Vagina (tissue), 2 donors: ENCODE measurements around the gene EXD3. TPM values are rescaled to one million over a fixed set of nuclear protein-coding genes. Genes with fewer than 3 reads are reported as not detected.

Experiments used
- DNase-seq, 2 donors: peaks; one replicate each; pipeline ENCODE4 v3.0.0-alpha.2; 2017; ENCODE audit errors: extremely low spot score in 2 of 2
- H3K27ac ChIP-seq: fragments of 200-600 bp; sonication (generic); one replicate; pipeline ENCODE4 v1.5.1; 2019
- H3K27me3 ChIP-seq: fragments of 200-600 bp; sonication (generic); one replicate; pipeline ENCODE4 v1.5.1; 2019
- H3K36me3 ChIP-seq, 2 donors: fragments of 200-600 bp; sonication (generic); one replicate each; pipeline ENCODE4 v1.5.1; 2017 to 2019
- H3K4me1 ChIP-seq: fragments of 200-600 bp; sonication (generic); one replicate; pipeline ENCODE4 v1.5.1; 2019
- H3K4me3 ChIP-seq, 2 donors: fragments of 200-600 bp; sonication (generic); 1 replicate in 1 of 2; 2 replicates in 1 of 2; pipeline ENCODE4 v1.5.1; 2016 to 2019
- H3K9me3 ChIP-seq: fragments of 200-600 bp; sonication (generic); one replicate; pipeline ENCODE4 v1.5.1; 2019
- CTCF ChIP-seq, 3 experiments: fragments of 450-650 bp in 2 of 3; fragments of 200-600 bp in 1 of 3; sonication (generic) in 1 of 3; IDR thresholded peaks; one replicate each; pipeline ENCODE4 v1.5.1; 2017 to 2019; ENCODE audit warnings: antibody characterized with exemption in 3 of 3, mild to moderate bottlenecking in 2 of 3, moderate library complexity in 2 of 3
- POLR2A ChIP-seq, 2 donors: fragments of 450-650 bp; IDR thresholded peaks; one replicate each; pipeline ENCODE4 v1.6.1; 2017; ENCODE audit warnings: antibody characterized with exemption in 2 of 2, mild to moderate bottlenecking in 2 of 2, moderate library complexity in 2 of 2
- POLR2AphosphoS5 ChIP-seq, 2 donors: sonication (generic); formaldehyde crosslinking; IDR thresholded peaks; one replicate each; pipeline ENCODE4 v1.9.0; 2017; ENCODE audit warnings: antibody characterized with exemption in 2 of 2, mild to moderate bottlenecking in 2 of 2, low read depth in 1 of 2; ENCODE audit not compliant: insufficient read depth in 1 of 2
- intact Hi-C: fragments of 100-400 bp; cut with DNase I; formaldehyde crosslinking; loops from one replicate; pipeline ENCODE4 v1.15.1; 2023
- total RNA-seq: library from RNA; depleted of rRNA; stranded (reverse); fragments of >200 nt; gene quantifications from one replicate; pipeline ENCODE4 v1.2.3, GENCODE V29; 2016

Gene EXD3
- total RNA-seq, 1 donor from 2014 or later, result 35.6 TPM

GRCh38 chr9:137394866-137395665, 27.9 kb downstream of the EXD3 start:
- Histone ChIP-seq H3K36me3 (peaks cover 0 to 5% of the 10 kb centered on the region in 2 donors), H3K9me3 (no peaks in the 10 kb centered on the region), H3K27me3 (no peaks in the 10 kb centered on the region), H3K27ac (no peak overlapping the region), H3K4me1 (no peaks in the 10 kb centered on the region), H3K4me3 (no peak overlapping the region)
- intact Hi-C loops, result no loop called here
- TF ChIP-seq POLR2A (IDR thresholded peaks at IDR 0.05) (no peak), CTCF (IDR thresholded peaks at IDR 0.05) (no peak), POLR2AphosphoS5 (IDR thresholded peaks at IDR 0.05; ENCODE audit: insufficient read depth in 1 of 2, low read depth in 1 of 2) (no peak)
- no peak for DNase-seq

GRCh38 chr9:137393176-137394150, 29.5 kb downstream of the EXD3 start:
- Histone ChIP-seq H3K4me3 (no peak overlapping the region), H3K36me3 (peaks cover 0 to 5% of the 10 kb centered on the region in 2 donors), H3K27me3 (no peaks in the 10 kb centered on the region), H3K27ac (no peak overlapping the region), H3K9me3 (no peaks in the 10 kb centered on the region), H3K4me1 (no peaks in the 10 kb centered on the region)
- DNase-seq, result no peak
- intact Hi-C loops, result no loop called here
- TF ChIP-seq POLR2A (IDR thresholded peaks at IDR 0.05) (no peak), CTCF (IDR thresholded peaks at IDR 0.05) (no peak)

GRCh38 chr9:137392232-137393007, 30.5 kb downstream of the EXD3 start:
- no peak for DNase-seq
- Histone ChIP-seq H3K4me3 (no peak overlapping the region), H3K27ac (no peak overlapping the region), H3K4me1 (no peaks in the 10 kb centered on the region), H3K27me3 (no peaks in the 10 kb centered on the region), H3K36me3 (peaks cover 0 to 5% of the 10 kb centered on the region in 2 donors), H3K9me3 (no peaks in the 10 kb centered on the region)
- TF ChIP-seq POLR2AphosphoS5 (IDR thresholded peaks at IDR 0.05; ENCODE audit: insufficient read depth in 1 of 2, low read depth in 1 of 2), result no peak
- intact Hi-C loops, result no loop called here

- DNase-seq, result no peak
- intact Hi-C loops, result no loop called here
- Histone ChIP-seq H3K4me3 (no peak overlapping the region), H3K27ac (no peak overlapping the region), H3K4me1 (no peaks in the 10 kb centered on the region), H3K27me3 (no peaks in the 10 kb centered on the region), H3K9me3 (no peaks in the 10 kb centered on the region), H3K36me3 (peaks cover 0 to 5% of the 10 kb centered on the region in 2 donors)
- TF ChIP-seq POLR2A (IDR thresholded peaks at IDR 0.05), result no peak
- no peak for TF ChIP-seq CTCF (IDR thresholded peaks at IDR 0.05)
- TF ChIP-seq POLR2AphosphoS5 (IDR thresholded peaks at IDR 0.05; ENCODE audit: insufficient read depth in 1 of 2, low read depth in 1 of 2), result no peak
Observed at GRCh38 chr9:137391411-137391754, 31.6 kb downstream of the EXD3 start.
